Right cardiac atrium (tissue), 5 donors: ENCODE results near the gene IL1R2. TPM values are rescaled to one million over a fixed set of nuclear protein-coding genes. Genes with fewer than 3 reads are reported as not detected.

Experiments
- ATAC-seq, 2 donors: fragments of 200-7000 bp; cut with Tn5 transposase; one replicate each; pipeline versions ENCODE4 v1.8.0 to v1.9.1; 2020; ENCODE audit warnings: moderate library complexity in 2 of 2, mild to moderate bottlenecking in 1 of 2
- DNase-seq, 3 donors: peaks; one replicate each; pipeline ENCODE4 v3.0.0-alpha.2; 2020
- H3K27ac ChIP-seq: one replicate; pipeline ENCODE4 v1.5.1; 2013; ENCODE audit warnings: mild to moderate bottlenecking, low read length, control low read depth, moderate library complexity
- H3K27me3 ChIP-seq: one replicate; pipeline ENCODE4 v1.6.1; 2013; ENCODE audit not compliant: control insufficient read depth, insufficient read depth
- H3K4me1 ChIP-seq: one replicate; pipeline ENCODE4 v1.6.1; 2013; ENCODE audit warnings: low read length; ENCODE audit not compliant: control insufficient read depth, insufficient read depth
- H3K4me3 ChIP-seq: one replicate; pipeline ENCODE4 v1.5.1; 2013; ENCODE audit warnings: low read length, control low read depth
- H3K9me3 ChIP-seq: one replicate; pipeline ENCODE4 v1.6.1; 2013; ENCODE audit warnings: low read length; ENCODE audit not compliant: control insufficient read depth
- WGBS: extraction: QIAGEN DNeasy Blood & Tissue Kit; methylation state at CpG from one replicate; pipeline ENCODE4 v1.1.7; 2013; 5-methylcytosine and 5-hydroxymethylcytosine counted together
- intact Hi-C, 4 donors: fragments of 100-400 bp; cut with DNase I; formaldehyde crosslinking; loops; one replicate each; pipeline versions ENCODE4 v1.11.0 to v1.14.0; 2022 to 2023
- polyA plus RNA-seq: library from polyadenylated mRNA; stranded (reverse); fragments of 200-250 nt; gene quantifications from one replicate; pipeline ENCODE4 v1.2.3, GENCODE V29; 2013
- total RNA-seq, 4 donors: library from RNA; stranded (reverse); fragmentation: NEBNext Ultra II Directional; extraction: Animal tissue kit (Norgen Biotek cat#: 25700); gene quantifications; one replicate each; pipeline ENCODE4 v1.2.1, GENCODE V29; 2021
- donor health status: healthy with polysubstance abuse.
- donor health status: DM: no; HTN: yes; CAD: no.
- donor health status: DM: no; HTN: no; CAD: no.
- donor health status: DM: no; HTN: yes; CAD: no; lungs with severe emphysema.
- donor health status: DM: yes; HTN: yes; CAD: no.

Gene IL1R2
- total and polyA plus RNA-seq, 5 donors, result 1.9 to 4.3 (median 3.5) TPM; not detected in 1

GRCh38 chr2:102021779-102022178 is 30.0 kb downstream of the IL1R2 start:
- Histone ChIP-seq H3K4me1 (peaks cover 4% of the 10 kb centered on the region), H3K9me3 (no peaks in the 10 kb centered on the region), H3K27ac (peak overlapping the region; percentile 36), H3K4me3 (no peak overlapping the region), H3K27me3 (no peaks in the 10 kb centered on the region)
- no peak for DNase-seq
- WGBS, result 34% methylated on average over 6 of the region's 6 CpGs
- intact Hi-C loops, result loop anchor here (2.0 to 5.0 kb wide), 5 partner anchors 41 to 221 kb away; no protein-coding TSS in a partner anchor
- ATAC-seq, result peak; percentile 89 to 91

GRCh38 chr2:102022884-102023539 is 31.3 kb downstream of the IL1R2 start:
- intact Hi-C loops, result loop anchor here (5.0 kb wide), 3 partner anchors 39 to 219 kb away; no protein-coding TSS in a partner anchor
- WGBS, result 86% methylated on average over 4 of the region's 4 CpGs
- H3K4me3 ChIP-seq, result no peak overlapping the region
- peak in 2 of 3 donors; percentile 40 to 46 for DNase-seq
- no peak overlapping the region for H3K27ac ChIP-seq
- H3K9me3 ChIP-seq, result no peaks in the 10 kb centered on the region
- no peaks in the 10 kb centered on the region for H3K27me3 ChIP-seq
- no peak for ATAC-seq
- H3K4me1 ChIP-seq, result peaks cover 8% of the 10 kb centered on the region

GRCh38 chr2:102024410-102024809 is 32.6 kb downstream of the IL1R2 start:
- Histone ChIP-seq H3K27me3 (no peaks in the 10 kb centered on the region), H3K9me3 (no peaks in the 10 kb centered on the region), H3K27ac (no peak overlapping the region), H3K4me1 (peaks cover 10% of the 10 kb centered on the region), H3K4me3 (no peak overlapping the region)
- intact Hi-C loops, result loop anchor here (5.0 kb wide), 3 partner anchors 38 to 218 kb away; no protein-coding TSS in a partner anchor
- DNase-seq, result peak in 2 of 3 donors; percentile 22 to 39
- no peak for ATAC-seq
- 96% methylated on average over 12 of the region's 12 CpGs for WGBS

GRCh38 chr2:102025016-102025501 is 33.3 kb downstream of the IL1R2 start:
- H3K27me3 ChIP-seq, result no peaks in the 10 kb centered on the region
- DNase-seq (no peak), ATAC-seq (no peak)
- WGBS, result 71% methylated on average over 1 of the region's 1 CpG
- no peak overlapping the region for H3K27ac ChIP-seq
- peaks cover 10% of the 10 kb centered on the region for H3K4me1 ChIP-seq
- no peaks in the 10 kb centered on the region for H3K9me3 ChIP-seq
- no peak overlapping the region for H3K4me3 ChIP-seq
- intact Hi-C loops, result no loop called here

GRCh38 chr2:102025583-102026267 is 34.0 kb downstream of the IL1R2 start:
- Histone ChIP-seq H3K4me1 (peaks cover 10% of the 10 kb centered on the region), H3K9me3 (no peaks in the 10 kb centered on the region), H3K27ac (no peak overlapping the region), H3K27me3 (no peaks in the 10 kb centered on the region), H3K4me3 (no peak overlapping the region)
- ATAC-seq, result no peak
- intact Hi-C loops, result no loop called here
- 83% methylated on average over 6 of the region's 6 CpGs for WGBS
- no peak for DNase-seq

GRCh38 chr2:102027036-102027980 is 35.5 kb downstream of the IL1R2 start:
- peaks cover 7% of the 10 kb centered on the region for H3K4me1 ChIP-seq
- no peaks in the 10 kb centered on the region for H3K27me3 ChIP-seq
- 42% methylated on average over 8 of the region's 8 CpGs for WGBS
- DNase-seq (peak in 1 of 3 donors; percentile 29), ATAC-seq (peak; percentile 78 to 93)
- H3K4me3 ChIP-seq, result no peak overlapping the region
- no peaks in the 10 kb centered on the region for H3K9me3 ChIP-seq
- peak overlapping the region; percentile 89 for H3K27ac ChIP-seq
- intact Hi-C loops, result no loop called here

- intact Hi-C loops, result no loop called here
- H3K27ac ChIP-seq, result peak overlapping the region; percentile 84
- ATAC-seq (no peak), DNase-seq (no peak)
- no peak overlapping the region for H3K4me3 ChIP-seq
- peaks cover 9% of the 10 kb centered on the region for H3K4me1 ChIP-seq
- no peaks in the 10 kb centered on the region for H3K27me3 ChIP-seq
- no peaks in the 10 kb centered on the region for H3K9me3 ChIP-seq
Observed at GRCh38 chr2:102028470-102028869, 36.7 kb downstream of the IL1R2 start.

- Histone ChIP-seq H3K27me3 (no peaks in the 10 kb centered on the region), H3K4me1 (peaks cover 9% of the 10 kb centered on the region), H3K9me3 (no peaks in the 10 kb centered on the region), H3K27ac (no peak overlapping the region), H3K4me3 (no peak overlapping the region)
- ATAC-seq (no peak), DNase-seq (no peak)
- intact Hi-C loops, result no loop called here
- WGBS, result 74% methylated on average over 2 of the region's 2 CpGs
Observed at GRCh38 chr2:102029405-102029804, 37.6 kb downstream of the IL1R2 start.

GRCh38 chr2:102029952-102030351 is 38.2 kb downstream of the IL1R2 start:
- no peak for DNase-seq
- Histone ChIP-seq H3K4me3 (no peak overlapping the region), H3K27me3 (no peaks in the 10 kb centered on the region), H3K4me1 (peaks cover 9% of the 10 kb centered on the region), H3K27ac (no peak overlapping the region), H3K9me3 (no peaks in the 10 kb centered on the region)
- no peak for ATAC-seq
- intact Hi-C loops, result no loop called here

- ATAC-seq (no peak), DNase-seq (no peak)
- H3K4me3 ChIP-seq, result no peak overlapping the region
- H3K27ac ChIP-seq, result no peak overlapping the region
- no peaks in the 10 kb centered on the region for H3K9me3 ChIP-seq
- 74% methylated on average over 1 of the region's 1 CpG for WGBS
- H3K4me1 ChIP-seq, result peaks cover 9% of the 10 kb centered on the region
- intact Hi-C loops, result no loop called here
- no peaks in the 10 kb centered on the region for H3K27me3 ChIP-seq
Observed at GRCh38 chr2:102030502-102030854, 38.7 kb downstream of the IL1R2 start.
